ENCODE data around the gene ZNF57.

GRCh38 chr19:2869618-2870017 is 31.1 kb upstream of the ZNF57 start:
- TF ChIP-seq POLR2AphosphoS5 (IDR thresholded peaks at IDR 0.05; ENCODE audit: low read depth, low read length) (no peak), SIN3A (IDR thresholded peaks at IDR 0.05; ENCODE audit: borderline replicate concordance, insufficient read depth, low read length) (no peak)

All from PFSK-1 (cell line).